NCI-H2196 treated with DMSO at 0.1 percent for 48 hours (cell line): ENCODE data around the gene RNU1-1.
"Not testable (repeated sequence)": the region's sequence is repeated elsewhere in the genome, so short reads cannot be mapped to it uniquely, and the experiment has no call there.

Source experiments
- DNase-seq: peaks from one replicate; lab custom pipeline; 2025; ENCODE audit not compliant: unreplicated experiment; lab: John Stamatoyannopoulos, UW

Gene RNU1-1

GRCh38 chr1:16514107-16515055 lies at the start of gene RNU1-1:
Gene RNU1-1 (minus strand): TSS chr1:16514285.
- DNase-seq, result peak; percentile 36

GRCh38 chr1:16561035-16561434 lies 47.0 kb upstream of the RNU1-1 start:
- DNase-seq, result not testable (repeated sequence)

GRCh38 chr1:16560498-16560897 lies 46.4 kb upstream of the RNU1-1 start:
- not testable (repeated sequence) for DNase-seq

- not testable (repeated sequence) for DNase-seq
Observed at GRCh38 chr1:16559688-16560087, 45.6 kb upstream of the RNU1-1 start.

GRCh38 chr1:16557034-16557433 lies 42.9 kb upstream of the RNU1-1 start:
- not testable (repeated sequence) for DNase-seq

GRCh38 chr1:16553244-16553643 lies 39.2 kb upstream of the RNU1-1 start:
- not testable (repeated sequence) for DNase-seq

- not testable (repeated sequence) for DNase-seq
Observed at GRCh38 chr1:16550212-16550918, 36.3 kb upstream of the RNU1-1 start.

- not testable (repeated sequence) for DNase-seq
Observed at GRCh38 chr1:16549545-16549944, 35.5 kb upstream of the RNU1-1 start.

- DNase-seq, result not testable (repeated sequence)
Observed at GRCh38 chr1:16547502-16548241, 33.6 kb upstream of the RNU1-1 start.

- DNase-seq, result not testable (repeated sequence)
Observed at GRCh38 chr1:16545682-16546095, 31.6 kb upstream of the RNU1-1 start.

- DNase-seq, result not testable (repeated sequence)
Observed at GRCh38 chr1:16540421-16540893, 26.4 kb upstream of the RNU1-1 start.

GRCh38 chr1:16537528-16537927 lies 23.4 kb upstream of the RNU1-1 start:
- DNase-seq, result not testable (repeated sequence)

GRCh38 chr1:16536796-16537195 lies 22.7 kb upstream of the RNU1-1 start:
- DNase-seq, result not testable (repeated sequence)

- DNase-seq, result not testable (repeated sequence)
Observed at GRCh38 chr1:16535898-16536297, 21.8 kb upstream of the RNU1-1 start.

- DNase-seq, result not testable (repeated sequence)
Observed at GRCh38 chr1:16535487-16535886, 21.4 kb upstream of the RNU1-1 start.

- not testable (repeated sequence) for DNase-seq
Observed at GRCh38 chr1:16534829-16535456, 20.9 kb upstream of the RNU1-1 start.

GRCh38 chr1:16534239-16534828 lies 20.2 kb upstream of the RNU1-1 start:
- DNase-seq, result not testable (repeated sequence)

GRCh38 chr1:16532235-16532991 lies 18.3 kb upstream of the RNU1-1 start:
- not testable (repeated sequence) for DNase-seq

- not testable (repeated sequence) for DNase-seq
Observed at GRCh38 chr1:16528338-16528737, 14.3 kb upstream of the RNU1-1 start.
